B cell (primary cell): ENCODE data around the gene SSBP2. TPM values are rescaled to one million over a fixed set of nuclear protein-coding genes. Genes with fewer than 3 reads are reported as not detected.

Source experiments
- polyA plus RNA-seq: library from polyadenylated mRNA; depleted of rRNA; stranded (reverse); fragments of >200 nt; gene quantifications from 2 replicates; pipeline ENCODE4 v1.2.3, GENCODE V29; 2012
- total RNA-seq, 2 donors: library from RNA; stranded (reverse); fragments of 120-200 nt in 1 of 2; gene quantifications; 1 replicate in 1 of 2; 2 replicates in 1 of 2; pipeline versions ENCODE4 v1.2.3 to v1.2.4, GENCODE V29; 2013 to 2022

The SSBP2 gene
- total and polyA plus RNA-seq, 2 donors (not counting 1 experiment from before 2014, with no cell fraction given): 40.9 to 49.6 TPM

Other genes starting within 250 kb of the SSBP2 start
- 9.8 and 11.6 TPM in 2 replicates for gene ATG10, start 220.9 kb upstream of the SSBP2 start, total RNA-seq
- gene ATG10, start 220.9 kb upstream of the SSBP2 start, polyA plus RNA-seq: 1.6 and 1.7 TPM in 2 replicates